ENCODE results near the gene TRMT13. TPM values are rescaled to one million over a fixed set of nuclear protein-coding genes. Genes with fewer than 3 reads are reported as not detected.

The TRMT13 gene, protein sequence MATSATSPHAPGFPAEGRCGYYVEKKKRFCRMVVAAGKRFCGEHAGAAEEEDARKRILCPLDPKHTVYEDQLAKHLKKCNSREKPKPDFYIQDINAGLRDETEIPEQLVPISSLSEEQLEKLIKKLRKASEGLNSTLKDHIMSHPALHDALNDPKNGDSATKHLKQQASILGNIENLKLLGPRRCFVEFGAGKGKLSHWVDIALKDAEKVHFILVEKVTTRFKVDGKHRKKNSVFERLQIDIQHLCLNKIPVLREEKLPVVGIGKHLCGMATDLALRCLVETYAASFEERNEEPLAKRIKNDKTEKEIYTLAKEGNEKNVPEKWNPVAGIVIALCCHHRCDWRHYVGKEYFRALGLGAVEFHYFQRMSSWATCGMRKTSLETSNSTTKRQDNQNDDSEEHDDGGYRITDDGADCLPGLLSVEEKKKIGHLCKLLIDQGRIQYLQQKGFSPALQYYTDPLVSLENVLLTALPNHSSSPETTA
- 24.3 TPM for total RNA-seq

DNA sequence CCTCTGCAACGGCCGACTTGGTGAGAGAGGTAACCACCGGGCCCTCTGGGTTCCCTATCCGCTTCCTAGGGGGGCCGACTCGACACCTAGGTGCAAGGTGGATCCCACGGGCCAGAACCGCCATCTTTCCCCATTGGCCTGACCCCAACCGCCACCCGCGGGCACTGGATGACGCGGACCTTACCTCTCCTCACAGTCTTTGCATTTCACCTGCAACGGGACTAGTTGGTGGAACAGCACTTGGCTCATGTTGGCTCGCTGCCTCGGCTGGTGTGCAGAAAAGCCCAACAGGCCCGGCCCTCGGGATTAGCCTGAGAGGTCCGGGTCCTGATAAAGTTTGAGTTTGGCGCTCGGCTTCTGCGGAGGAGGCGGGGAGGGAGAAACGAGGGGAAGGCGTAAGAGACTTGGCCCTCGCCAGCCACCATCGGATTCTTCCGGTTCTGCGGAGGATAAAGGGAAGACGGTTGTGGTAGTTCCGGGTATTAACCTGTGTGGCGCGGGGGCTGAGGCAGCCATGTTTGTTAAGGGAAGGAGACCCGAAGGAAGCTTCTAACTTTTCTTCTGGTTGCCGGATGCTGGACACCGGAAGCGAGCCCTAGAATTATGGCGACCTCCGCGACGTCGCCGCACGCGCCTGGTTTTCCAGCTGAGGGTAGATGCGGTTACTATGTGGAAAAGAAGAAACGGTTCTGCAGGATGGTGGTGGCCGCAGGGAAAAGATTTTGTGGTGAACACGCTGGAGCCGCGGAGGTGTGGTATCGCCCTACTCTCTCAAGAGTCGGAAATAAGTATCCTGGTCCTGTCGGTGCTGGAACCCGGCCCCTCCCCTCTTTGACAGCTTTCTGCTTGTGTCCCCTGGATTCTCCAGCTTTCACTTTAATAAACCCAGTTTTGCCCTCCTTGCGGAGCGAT is at the start of gene TRMT13, which contains the start of gene SASS6:
TSS of gene TRMT13 (plus strand) at position 598 of the 912 bp plus-strand sequence. CDS start at position 604, 6 bp downstream.
TSS of gene SASS6 (minus strand) at position 365 of the 912 bp plus-strand sequence. CDS start at position 249, 116 bp downstream.

DNA sequence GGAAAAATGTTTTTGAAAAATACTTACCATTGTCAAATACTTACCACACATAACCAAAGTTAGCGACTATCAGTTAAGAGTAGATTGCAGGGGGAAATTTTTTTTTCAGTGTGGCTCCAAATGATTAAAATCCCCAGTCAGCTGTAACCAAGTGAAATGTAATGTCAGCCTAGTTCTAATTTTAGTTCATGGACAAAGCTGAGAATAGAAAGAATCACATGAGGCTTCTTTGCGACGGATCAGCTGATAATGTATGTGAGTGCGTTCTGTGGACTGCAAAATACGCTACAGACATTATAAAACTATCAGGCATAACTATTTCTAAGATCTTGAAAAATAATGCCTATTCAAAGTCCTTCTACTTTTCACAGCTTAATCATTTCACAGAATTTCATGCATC is 45.1 kb downstream of the TRMT13 start, which contains the start of gene LRRC39:
TSS of gene LRRC39 (minus strand) at position 166 of the 400 bp plus-strand sequence. CDS start 9,740 bp downstream, outside the sequence.

Small RNA genes within 50 kb of the gene (small RNA-seq; reads per million reads assigned to genes)
- gene AC093019.1 (ENCODE audit: low replicate concordance) (not detected), gene RPL23AP90 (ENCODE audit: low replicate concordance) (not detected)

Other genes starting within 250 kb of the TRMT13 start
- 54.6 TPM for gene SLC35A3, start 163.2 kb upstream of the TRMT13 start, total RNA-seq
- 3.9 TPM for gene SASS6, start 233 bp upstream of the TRMT13 start, total RNA-seq
- gene LRRC39, start 45.1 kb downstream of the TRMT13 start, total RNA-seq: 30.3 TPM
- gene DBT, start 116.7 kb downstream of the TRMT13 start, total RNA-seq: 18.3 TPM
- gene RTCA, start 133.1 kb downstream of the TRMT13 start, total RNA-seq: 22.9 TPM
- gene CDC14A, start 219.3 kb downstream of the TRMT13 start, total RNA-seq: 39.9 TPM